HG02759 (cell line): Measurements from ENCODE around the gene SLC22A31.

Source experiments
- ATAC-seq: cut with Tn5 transposase; IDR thresholded peaks from one replicate; pipeline ENCODE4 v1.9.1; 2021; ENCODE audit warnings: mild to moderate bottlenecking, moderate library complexity; ENCODE audit not compliant: unreplicated experiment

The SLC22A31 gene

DNA sequence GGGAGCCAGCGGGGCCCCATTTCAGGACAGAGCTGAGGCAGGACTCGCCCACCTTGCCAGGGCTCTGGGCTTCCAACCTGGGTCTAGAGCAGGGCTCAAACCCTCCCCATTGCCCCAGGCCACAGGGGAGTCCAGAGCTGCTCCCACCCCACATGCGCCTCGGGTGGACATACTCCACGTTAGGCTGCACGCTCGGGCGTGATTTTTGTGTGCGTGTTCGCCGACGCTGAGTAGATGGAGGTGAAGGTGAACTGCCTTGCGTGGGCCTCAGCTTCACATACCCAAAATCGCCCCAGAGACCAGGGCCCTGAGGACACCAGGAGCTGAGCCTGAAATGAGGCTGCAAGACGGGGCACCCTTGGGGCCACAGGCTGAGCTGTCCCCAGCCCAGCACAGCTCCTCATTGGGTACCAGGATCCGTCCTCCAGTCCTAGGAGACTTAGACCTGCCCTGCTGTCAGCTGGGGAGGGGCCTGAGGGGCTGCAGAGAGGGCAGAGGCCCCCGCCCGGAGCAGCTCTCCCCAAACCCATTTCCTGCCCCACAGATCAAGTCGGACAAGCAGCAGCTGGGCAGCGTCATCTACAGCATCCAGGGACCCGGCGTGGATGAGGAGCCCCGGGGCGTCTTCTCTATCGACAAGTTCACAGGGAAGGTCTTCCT, 20.6 kb downstream of the SLC22A31 start:
- ATAC-seq = no peak

- no peak for ATAC-seq
These were observed 21.2 kb downstream of the SLC22A31 start for GRCh38 chr16:89179148-89179484.

DNA sequence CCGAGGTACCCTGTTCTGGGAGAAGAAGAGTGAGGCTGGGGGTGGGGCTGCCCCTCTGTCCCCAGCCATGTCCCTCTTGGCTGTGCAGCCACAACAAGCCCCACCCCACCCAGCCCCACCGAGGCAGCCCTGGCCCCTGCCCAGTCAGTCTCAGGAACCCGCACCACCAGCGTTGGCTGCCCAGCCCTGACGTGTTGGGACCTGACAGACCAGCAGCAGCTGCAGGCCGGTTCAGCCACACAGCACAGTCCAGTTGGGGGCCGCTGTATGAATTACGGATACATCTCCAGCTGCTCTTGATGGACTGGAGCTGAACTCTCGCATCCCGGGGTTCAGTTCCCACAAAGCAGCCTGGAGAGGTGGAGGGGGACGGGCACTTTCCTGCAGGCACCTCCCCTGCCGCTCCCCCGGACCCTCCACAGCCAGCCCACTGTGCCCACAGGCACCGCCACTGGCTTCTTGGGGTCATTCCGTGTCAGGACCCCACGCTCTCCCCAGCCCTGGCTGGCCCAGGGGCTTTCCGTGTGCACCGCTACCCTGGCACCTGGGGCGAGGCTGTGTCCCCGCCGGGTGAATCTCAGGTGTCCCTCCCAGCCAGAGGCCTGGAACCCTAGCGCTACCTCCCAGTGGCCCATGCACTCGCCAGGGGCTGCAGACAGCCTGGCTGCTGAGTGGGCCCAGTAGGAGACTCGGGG, 21.7 kb downstream of the SLC22A31 start:
- no peak for ATAC-seq

GRCh38 chr16:89177501-89177900, 22.8 kb downstream of the SLC22A31 start:
- ATAC-seq = no peak

DNA sequence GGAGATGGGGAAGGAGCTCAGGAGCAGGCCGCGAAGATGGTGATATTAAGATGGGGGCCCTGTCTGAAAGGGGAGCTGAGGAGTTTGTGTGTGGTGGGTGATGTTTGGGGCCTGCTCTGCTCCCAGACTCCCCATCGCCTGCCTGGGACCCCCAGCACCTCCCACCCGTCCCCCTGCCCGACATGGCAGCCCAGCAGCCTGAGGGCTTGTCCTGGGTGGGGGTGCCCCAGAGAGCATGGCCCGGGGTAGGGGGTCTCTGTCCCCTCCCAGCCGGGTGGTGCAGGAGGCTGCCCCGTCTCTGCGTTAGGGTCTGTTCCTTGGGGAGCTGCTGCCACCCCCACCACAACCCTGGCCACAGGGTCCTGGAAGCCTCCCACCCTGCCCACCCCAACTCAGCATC, 23.6 kb downstream of the SLC22A31 start:
- no peak for ATAC-seq

DNA sequence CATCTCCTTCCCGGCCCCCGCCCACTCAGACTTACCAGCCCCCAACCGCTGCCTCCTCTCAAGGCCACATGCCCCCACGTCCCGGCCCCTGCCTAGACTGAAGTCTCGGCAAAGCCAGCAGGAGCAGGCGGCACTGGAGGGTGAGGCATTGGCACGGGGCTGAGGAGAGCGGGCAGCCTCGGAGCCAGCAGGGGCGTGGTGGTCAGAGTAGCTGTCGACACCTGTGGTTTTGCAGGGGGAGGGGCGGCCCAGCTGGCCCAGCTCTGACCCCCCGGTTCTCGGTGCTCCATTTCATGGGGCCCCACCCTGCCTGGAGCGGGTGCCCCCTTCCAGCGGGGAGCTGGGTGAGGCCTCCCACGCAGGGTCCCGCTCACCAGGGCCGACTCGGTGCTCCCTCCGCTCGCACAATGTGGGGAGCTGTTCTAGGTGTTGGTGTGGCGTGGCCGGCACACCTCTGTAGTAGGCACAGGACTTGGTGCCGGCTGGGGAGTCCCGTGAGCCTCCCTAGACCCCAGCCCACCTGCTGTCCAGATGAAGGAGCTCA, 24.1 kb downstream of the SLC22A31 start:
- no peak for ATAC-seq

GRCh38 chr16:89175280-89176146, 24.8 kb downstream of the SLC22A31 start:
- ATAC-seq = no peak

DNA sequence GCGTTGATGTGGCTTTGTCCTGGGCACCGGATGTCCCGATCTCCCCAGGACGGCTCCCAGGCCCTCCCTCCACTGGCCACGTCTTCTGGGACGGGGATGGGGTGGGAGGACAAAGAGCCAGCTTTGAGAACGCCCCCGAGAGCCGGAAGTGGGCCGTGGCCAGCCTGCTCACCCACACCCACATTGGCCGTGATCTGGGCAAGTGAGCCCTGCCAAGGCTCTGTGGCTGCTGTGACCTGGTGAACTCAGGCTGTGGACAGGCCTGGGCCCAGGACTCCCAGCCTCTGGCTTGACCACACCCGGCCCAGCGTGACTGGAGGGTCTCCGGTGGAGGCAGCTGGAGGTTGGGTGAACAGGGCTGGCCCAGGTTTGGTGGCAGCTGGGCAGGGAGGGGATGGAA, 25.5 kb downstream of the SLC22A31 start:
- ATAC-seq = no peak

- no peak for ATAC-seq
These were observed 26.1 kb downstream of the SLC22A31 start for GRCh38 chr16:89174055-89174827.

DNA sequence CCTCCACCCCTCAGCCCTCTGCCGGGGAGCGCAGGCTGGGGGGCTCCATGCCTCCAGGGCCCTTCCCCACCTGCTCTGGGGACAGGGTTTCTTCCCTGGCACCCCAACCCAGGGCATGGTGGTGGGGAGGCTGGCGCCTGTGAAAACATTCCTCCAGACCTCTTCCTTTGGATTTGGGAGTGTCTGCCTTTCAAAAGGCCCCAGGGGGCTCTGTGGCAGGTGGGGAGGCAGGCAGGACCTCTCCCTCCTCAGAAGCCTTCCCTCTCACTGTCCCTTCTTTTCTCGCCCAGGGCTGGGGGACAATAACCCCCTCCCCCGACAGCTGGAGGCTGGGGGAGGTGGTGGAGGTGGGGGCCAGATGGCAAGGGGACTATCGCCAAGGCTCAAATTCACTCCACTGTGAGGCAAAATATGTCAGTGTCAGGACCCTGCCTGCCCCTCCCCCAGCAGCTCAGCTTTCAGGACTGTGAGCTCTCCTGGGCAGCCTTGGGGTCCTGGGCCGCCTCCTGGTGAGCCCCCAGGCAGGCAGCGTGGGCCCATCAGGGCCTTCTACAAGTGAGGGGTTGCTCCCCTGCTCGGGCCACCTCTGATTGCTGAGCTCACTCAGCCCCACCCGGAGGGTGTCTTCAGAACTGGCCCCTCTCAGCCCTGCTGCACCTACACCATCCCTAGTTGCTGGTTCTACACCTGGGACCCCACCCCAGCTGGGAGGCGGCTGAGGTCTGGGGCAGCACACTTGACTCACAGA, 27.0 kb downstream of the SLC22A31 start:
- ATAC-seq = no peak

DNA sequence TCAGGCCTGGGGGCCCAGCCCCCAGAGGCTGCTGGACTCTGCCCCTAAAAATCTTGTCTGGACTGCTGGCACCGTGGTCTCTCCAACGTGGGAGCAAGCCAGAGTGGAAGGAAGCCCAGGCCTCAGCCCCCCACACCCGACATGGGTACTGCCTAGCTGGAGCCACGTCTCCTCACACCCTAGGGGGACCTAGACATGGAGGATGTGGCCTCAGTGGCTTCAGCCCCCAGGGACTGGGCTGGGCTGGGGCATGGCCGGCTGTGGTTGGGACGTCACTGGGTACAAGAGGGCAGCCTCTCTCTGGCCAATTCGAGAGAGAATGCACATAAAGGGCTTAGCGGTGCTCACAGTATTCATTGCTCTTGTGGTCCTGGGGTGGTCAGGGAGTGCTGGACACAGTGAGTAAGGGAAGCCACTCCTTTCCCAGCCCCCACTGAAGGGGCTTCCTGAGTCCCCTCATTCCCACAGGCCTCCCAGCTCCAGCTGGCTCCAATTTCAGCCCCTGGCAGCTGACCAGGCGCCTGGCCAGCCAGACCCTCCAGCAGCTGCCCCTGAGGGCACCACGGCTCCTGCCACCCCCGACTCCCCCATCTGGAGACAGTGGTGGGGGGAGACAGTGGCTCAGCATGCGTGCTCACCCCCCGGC, 27.7 kb downstream of the SLC22A31 start:
- no peak for ATAC-seq

DNA sequence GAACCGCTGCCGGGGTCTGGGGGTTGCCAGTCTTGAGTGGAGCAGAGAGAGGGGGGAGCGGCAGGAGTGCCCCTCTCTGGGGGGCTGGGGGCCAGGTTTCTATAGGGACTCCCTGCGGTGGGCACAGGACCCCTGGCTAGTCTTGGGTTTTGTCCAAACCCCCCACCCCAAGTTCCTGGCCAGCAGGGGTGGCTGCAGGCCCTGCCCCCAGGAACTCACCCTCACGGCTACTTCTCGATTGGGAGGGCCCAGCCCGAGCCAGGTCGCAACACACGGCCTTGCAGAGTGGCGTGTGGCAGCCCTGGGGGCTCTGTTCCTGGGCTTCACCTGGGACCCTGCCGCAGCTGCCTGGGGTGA, 28.2 kb downstream of the SLC22A31 start:
- ATAC-seq = no peak

DNA sequence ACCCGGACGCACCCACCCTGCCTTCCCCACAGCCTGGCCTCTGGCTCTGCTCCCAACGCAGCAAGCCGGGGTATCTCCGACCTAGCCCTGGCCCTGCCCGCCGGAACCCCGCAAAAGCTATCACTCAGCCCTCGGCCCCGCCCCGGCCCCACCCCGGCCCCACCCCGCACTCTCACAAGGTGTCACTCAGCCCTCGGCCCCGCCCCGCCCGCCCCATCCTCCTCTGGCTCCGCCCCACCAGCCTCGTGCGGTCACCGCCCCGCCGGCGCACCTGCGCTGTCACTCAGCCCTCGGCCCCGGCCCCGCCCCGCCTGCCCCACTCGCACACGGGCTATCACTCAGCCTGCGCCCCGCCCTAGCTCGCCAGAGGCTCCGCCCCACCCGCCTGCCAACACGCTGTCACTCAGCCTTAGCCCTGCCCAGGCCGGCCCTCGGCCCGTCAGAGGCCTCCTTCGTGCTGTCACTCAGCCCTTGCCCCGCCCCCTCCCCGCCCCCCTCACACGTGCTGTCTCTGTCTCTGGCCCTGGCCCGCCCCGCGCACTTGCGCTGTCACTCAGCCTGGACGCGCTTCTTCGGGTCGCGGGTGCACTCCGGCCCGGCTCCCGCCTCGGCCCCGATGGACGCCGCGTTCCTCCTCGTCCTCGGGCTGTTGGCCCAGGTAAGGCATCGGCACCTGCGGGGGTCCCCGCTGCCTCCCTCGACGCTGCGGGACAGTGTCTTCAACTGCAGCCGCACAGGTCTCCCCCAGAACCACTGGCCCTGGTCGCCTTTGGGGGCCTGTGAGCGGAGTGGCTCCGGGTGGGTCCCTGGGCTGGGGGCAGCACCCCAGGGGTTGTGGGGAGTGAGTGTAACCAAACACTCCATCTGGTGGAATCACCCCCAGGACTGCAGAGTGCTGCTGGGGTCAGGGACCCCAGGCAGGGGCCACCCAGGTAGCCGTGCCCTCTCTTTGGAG, 28.8 kb downstream of the SLC22A31 start, which contains the start of gene CDH15:
TSS of gene CDH15 (plus strand) at position 533 of the 955 bp plus-strand sequence. CDS start at position 617, 84 bp downstream.
- peak; percentile 83 for ATAC-seq

GRCh38 chr16:89170346-89171215, 29.8 kb downstream of the SLC22A31 start:
- ATAC-seq = no peak

DNA sequence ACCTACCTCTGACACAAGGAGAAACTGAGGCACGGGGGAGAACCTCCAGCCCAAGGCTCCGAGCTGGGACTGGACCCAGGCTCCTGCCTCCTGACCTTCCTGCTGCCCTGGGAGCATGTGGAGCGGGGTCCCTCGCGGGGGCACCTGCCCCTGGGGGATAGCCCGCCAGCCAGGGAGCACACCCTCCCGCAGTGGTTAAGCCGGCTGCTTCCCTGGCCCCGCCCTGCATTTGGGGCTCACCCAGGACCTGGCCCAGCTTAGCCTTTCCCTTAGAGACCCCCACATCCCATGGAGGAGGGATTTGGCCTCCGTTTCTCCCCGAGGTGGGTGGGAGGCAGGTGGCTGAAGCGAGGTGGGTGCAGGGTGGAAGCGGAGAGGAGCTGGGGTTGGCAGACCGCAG, 30.6 kb downstream of the SLC22A31 start:
- no peak for ATAC-seq

DNA sequence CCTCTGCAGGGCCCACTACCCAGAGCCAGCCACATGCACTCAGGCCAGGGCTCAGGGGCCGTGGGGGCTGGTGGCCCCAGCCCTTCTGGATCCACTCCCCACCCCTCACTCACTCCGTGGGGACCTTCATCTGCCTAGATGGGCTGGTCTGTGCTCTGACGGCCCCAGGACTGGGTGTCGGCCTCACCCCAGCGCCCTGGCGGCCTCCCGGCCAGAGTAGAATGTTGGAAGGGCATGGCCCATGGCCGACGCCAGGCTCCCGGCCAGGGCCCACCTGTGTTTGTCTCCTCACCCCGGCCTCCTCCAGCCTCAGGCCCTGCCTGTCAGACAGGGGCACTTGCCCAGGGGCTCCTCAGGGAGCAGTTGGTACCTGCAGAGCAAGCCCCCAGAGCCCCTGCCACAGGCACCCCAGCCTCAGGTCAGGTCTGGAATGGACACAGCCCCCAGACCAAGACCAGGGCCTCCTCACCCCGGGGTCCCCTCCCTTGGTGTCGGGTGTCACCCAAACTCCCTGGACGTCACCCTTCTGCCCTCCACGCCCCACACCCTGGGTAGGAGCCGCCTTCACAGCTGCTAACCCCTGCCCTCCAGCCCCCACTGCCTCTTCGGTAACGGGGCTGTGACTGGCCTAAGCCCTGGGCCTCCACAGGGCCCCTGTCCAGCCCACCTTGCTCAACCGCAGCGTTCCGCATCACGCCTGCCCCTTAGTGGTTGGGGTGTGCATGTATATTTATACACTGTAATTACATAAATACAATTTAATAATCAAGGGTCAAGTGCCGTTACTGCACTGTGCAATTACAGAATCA, 31.8 kb downstream of the SLC22A31 start:
- no peak for ATAC-seq
